GM21529 (cell line): ENCODE data around the gene PRKCE.

ENCODE experiments used
- ATAC-seq: cut with Tn5 transposase; IDR thresholded peaks from one replicate; pipeline ENCODE4 v1.9.1; 2021; ENCODE audit not compliant: unreplicated experiment

PRKCE gene

GRCh38 chr2:45978302-45978859 is 326.9 kb downstream of the PRKCE start:
- no peak for ATAC-seq

- ATAC-seq = no peak
Measured at GRCh38 chr2:45979065-45979464, 327.6 kb downstream of the PRKCE start.

- ATAC-seq = no peak
Measured at GRCh38 chr2:45980161-45980865, 328.8 kb downstream of the PRKCE start.

- ATAC-seq = no peak
Measured at GRCh38 chr2:45981384-45981930, 330.0 kb downstream of the PRKCE start.

- ATAC-seq = no peak
Measured at GRCh38 chr2:45982096-45982495, 330.6 kb downstream of the PRKCE start.

- ATAC-seq = no peak
Measured at GRCh38 chr2:45983213-45983612, 331.7 kb downstream of the PRKCE start.

- no peak for ATAC-seq
Measured at GRCh38 chr2:45984366-45984765, 332.9 kb downstream of the PRKCE start.

- ATAC-seq = peak; percentile 49
Measured at GRCh38 chr2:45984896-45985473, 333.5 kb downstream of the PRKCE start.

- no peak for ATAC-seq
Measured at GRCh38 chr2:45986509-45986908, 335.0 kb downstream of the PRKCE start.

- ATAC-seq = no peak
Measured at GRCh38 chr2:45987856-45988255, 336.4 kb downstream of the PRKCE start.

- no peak for ATAC-seq
Measured at GRCh38 chr2:45988879-45989278, 337.4 kb downstream of the PRKCE start.

- ATAC-seq = no peak
Measured at GRCh38 chr2:45990131-45990530, 338.7 kb downstream of the PRKCE start.

GRCh38 chr2:45992021-45992740 is 340.7 kb downstream of the PRKCE start:
- ATAC-seq = no peak

- no peak for ATAC-seq
Measured at GRCh38 chr2:45992741-45993475, 341.4 kb downstream of the PRKCE start.

GRCh38 chr2:45993476-45993991 is 342.1 kb downstream of the PRKCE start:
- no peak for ATAC-seq

- no peak for ATAC-seq
Measured at GRCh38 chr2:45994060-45994459, 342.6 kb downstream of the PRKCE start.

- no peak for ATAC-seq
Measured at GRCh38 chr2:46000660-46001059, 349.2 kb downstream of the PRKCE start.

- ATAC-seq = no peak
Measured at GRCh38 chr2:46001290-46001689, 349.8 kb downstream of the PRKCE start.

- ATAC-seq = no peak
Measured at GRCh38 chr2:46001741-46002506, 350.4 kb downstream of the PRKCE start.

- no peak for ATAC-seq
Measured at GRCh38 chr2:46002507-46002883, 351.0 kb downstream of the PRKCE start.
